Activated CD4-positive, alpha-beta memory T cell treated with anti-CD3 and anti-CD28 coated beads, Interleukin-2, amount 10 ng/mL, durations not matched to agents 7 days and 5 days (primary cell): ENCODE results near the gene MEIS1. TPM values are rescaled to one million over a fixed set of nuclear protein-coding genes. Genes with fewer than 3 reads are reported as not detected.

Experiments used
- CTCF ChIA-PET: fragments of 350-600 bp; sonication (Branson Sonifier 250); formaldehyde crosslinking; loops from one replicate; lab custom pipeline; 2021; ENCODE audit warnings: antibody characterized with exemption, inconsistent platforms; lab: Charles Lee
- POLR2A ChIA-PET: fragments of 350-600 bp; sonication (Branson Sonifier 250); formaldehyde crosslinking; loops from one replicate; lab custom pipeline; 2021; ENCODE audit warnings: antibody characterized with exemption; lab: Charles Lee
- DNase-seq: peaks from one replicate; pipeline ENCODE4 v3.0.0-alpha.2; 2020
- H3K27ac Mint-ChIP-seq: one replicate; pipeline ENCODE4 v1.8.0; 2021; ENCODE audit warnings: mild to moderate bottlenecking, mixed read lengths
- H3K27me3 Mint-ChIP-seq: one replicate; pipeline ENCODE4 v1.8.0; 2021; ENCODE audit warnings: mixed read lengths
- H3K36me3 Mint-ChIP-seq: one replicate; pipeline ENCODE4 v1.8.0; 2021; ENCODE audit warnings: low read depth, mixed read lengths
- H3K4me1 Mint-ChIP-seq: one replicate; pipeline ENCODE4 v1.8.0; 2021; ENCODE audit warnings: mixed read lengths
- H3K4me3 Mint-ChIP-seq: one replicate; pipeline ENCODE4 v1.8.0; 2021; ENCODE audit warnings: mild to moderate bottlenecking, mixed read lengths
- H3K9me3 Mint-ChIP-seq: one replicate; pipeline ENCODE4 v1.8.0; 2021; ENCODE audit warnings: mixed read lengths
- total RNA-seq, 2 experiments: library from RNA; stranded (reverse); gene quantifications; one replicate each; pipeline ENCODE4 v1.2.3, GENCODE V29; 2021

MEIS1 gene
- total RNA-seq, 2 experiments from 2014 or later, result not detected

- ChIA-PET CTCF (no interaction called here), POLR2A (no interaction called here)
- no peak for DNase-seq
- no peak overlapping the region for H3K4me3 Mint-ChIP-seq
- H3K27ac Mint-ChIP-seq, result no peak overlapping the region
- no peaks in the 10 kb centered on the region for H3K9me3 Mint-ChIP-seq
- H3K4me1 Mint-ChIP-seq, result no peaks in the 10 kb centered on the region
- H3K27me3 Mint-ChIP-seq, result no peaks in the 10 kb centered on the region
- no peaks in the 10 kb centered on the region for H3K36me3 Mint-ChIP-seq
Observed at GRCh38 chr2:66457545-66457944, 22.6 kb downstream of the MEIS1 start.

- DNase-seq, result no peak
- Mint-ChIP-seq H3K36me3 (no peaks in the 10 kb centered on the region), H3K27me3 (no peaks in the 10 kb centered on the region), H3K4me3 (no peak overlapping the region), H3K4me1 (no peaks in the 10 kb centered on the region), H3K9me3 (no peaks in the 10 kb centered on the region), H3K27ac (no peak overlapping the region)
- CTCF ChIA-PET, result no interaction called here
- POLR2A ChIA-PET, result no interaction called here
Observed at GRCh38 chr2:66460031-66460430, 25.1 kb downstream of the MEIS1 start.

GRCh38 chr2:66461001-66461663 is 26.2 kb downstream of the MEIS1 start:
- no peaks in the 10 kb centered on the region for H3K27me3 Mint-ChIP-seq
- H3K36me3 Mint-ChIP-seq, result no peaks in the 10 kb centered on the region
- H3K27ac Mint-ChIP-seq, result no peak overlapping the region
- no peak overlapping the region for H3K4me3 Mint-ChIP-seq
- DNase-seq, result no peak
- CTCF ChIA-PET, result no interaction called here
- no peaks in the 10 kb centered on the region for H3K4me1 Mint-ChIP-seq
- H3K9me3 Mint-ChIP-seq, result no peaks in the 10 kb centered on the region
- POLR2A ChIA-PET, result no interaction called here

- POLR2A ChIA-PET, result no interaction called here
- no peaks in the 10 kb centered on the region for H3K4me1 Mint-ChIP-seq
- H3K27ac Mint-ChIP-seq, result no peak overlapping the region
- H3K36me3 Mint-ChIP-seq, result no peaks in the 10 kb centered on the region
- no peak for DNase-seq
- no peaks in the 10 kb centered on the region for H3K27me3 Mint-ChIP-seq
- no peaks in the 10 kb centered on the region for H3K9me3 Mint-ChIP-seq
- CTCF ChIA-PET, result no interaction called here
- no peak overlapping the region for H3K4me3 Mint-ChIP-seq
Observed at GRCh38 chr2:66461664-66462500, 27.0 kb downstream of the MEIS1 start.

- Mint-ChIP-seq H3K27ac (no peak overlapping the region), H3K4me3 (no peak overlapping the region), H3K36me3 (no peaks in the 10 kb centered on the region), H3K9me3 (no peaks in the 10 kb centered on the region), H3K27me3 (no peaks in the 10 kb centered on the region), H3K4me1 (no peaks in the 10 kb centered on the region)
- no peak for DNase-seq
- CTCF ChIA-PET, result no interaction called here
- POLR2A ChIA-PET, result no interaction called here
Observed at GRCh38 chr2:66462501-66462825, 27.5 kb downstream of the MEIS1 start.

- no peak overlapping the region for H3K27ac Mint-ChIP-seq
- H3K9me3 Mint-ChIP-seq, result no peaks in the 10 kb centered on the region
- DNase-seq, result no peak
- no peak overlapping the region for H3K4me3 Mint-ChIP-seq
- CTCF ChIA-PET, result no interaction called here
- H3K36me3 Mint-ChIP-seq, result no peaks in the 10 kb centered on the region
- H3K4me1 Mint-ChIP-seq, result no peaks in the 10 kb centered on the region
- POLR2A ChIA-PET, result no interaction called here
- H3K27me3 Mint-ChIP-seq, result no peaks in the 10 kb centered on the region
Observed at GRCh38 chr2:66463206-66463755, 28.4 kb downstream of the MEIS1 start.

GRCh38 chr2:66464930-66465637 is 30.2 kb downstream of the MEIS1 start:
- Mint-ChIP-seq H3K36me3 (no peaks in the 10 kb centered on the region), H3K9me3 (no peaks in the 10 kb centered on the region), H3K4me3 (no peak overlapping the region), H3K4me1 (no peaks in the 10 kb centered on the region), H3K27ac (no peak overlapping the region), H3K27me3 (no peaks in the 10 kb centered on the region)
- no peak for DNase-seq
- ChIA-PET CTCF (no interaction called here), POLR2A (no interaction called here)

- no peak overlapping the region for H3K4me3 Mint-ChIP-seq
Observed at GRCh38 chr2:66466433-66466832, 31.5 kb downstream of the MEIS1 start.

GRCh38 chr2:66467718-66468117 is 32.8 kb downstream of the MEIS1 start:
- no peak overlapping the region for H3K4me3 Mint-ChIP-seq
- H3K9me3 Mint-ChIP-seq, result no peaks in the 10 kb centered on the region
- no peaks in the 10 kb centered on the region for H3K36me3 Mint-ChIP-seq
- no peak for DNase-seq
- ChIA-PET POLR2A (no interaction called here), CTCF (no interaction called here)
- H3K27me3 Mint-ChIP-seq, result no peaks in the 10 kb centered on the region
- H3K4me1 Mint-ChIP-seq, result no peaks in the 10 kb centered on the region
- H3K27ac Mint-ChIP-seq, result no peak overlapping the region

More at GRCh38 chr2:66466433-66466832, 31.5 kb downstream of the MEIS1 start:
- Mint-ChIP-seq H3K27ac (no peak overlapping the region), H3K36me3 (no peaks in the 10 kb centered on the region), H3K9me3 (no peaks in the 10 kb centered on the region), H3K27me3 (no peaks in the 10 kb centered on the region), H3K4me1 (no peaks in the 10 kb centered on the region)
- ChIA-PET POLR2A (no interaction called here), CTCF (no interaction called here)
- no peak for DNase-seq

- Mint-ChIP-seq H3K4me3 (no peak overlapping the region), H3K9me3 (no peaks in the 10 kb centered on the region)
- CTCF ChIA-PET, result interaction anchor here (0.7 kb wide), 1 partner anchor 432 kb away, joined by 3 read pairs; no protein-coding TSS in a partner anchor
Observed at GRCh38 chr2:66469214-66469902, 34.4 kb downstream of the MEIS1 start.

GRCh38 chr2:66470199-66470598 is 35.3 kb downstream of the MEIS1 start:
- ChIA-PET POLR2A (no interaction called here), CTCF (no interaction called here)
- no peak overlapping the region for H3K27ac Mint-ChIP-seq
- H3K9me3 Mint-ChIP-seq, result no peaks in the 10 kb centered on the region
- no peaks in the 10 kb centered on the region for H3K36me3 Mint-ChIP-seq
- H3K4me1 Mint-ChIP-seq, result no peaks in the 10 kb centered on the region
- no peak overlapping the region for H3K4me3 Mint-ChIP-seq
- DNase-seq, result no peak
- H3K27me3 Mint-ChIP-seq, result no peaks in the 10 kb centered on the region

More at GRCh38 chr2:66469214-66469902, 34.4 kb downstream of the MEIS1 start:
- Mint-ChIP-seq H3K27me3 (no peaks in the 10 kb centered on the region), H3K4me1 (no peaks in the 10 kb centered on the region), H3K36me3 (no peaks in the 10 kb centered on the region), H3K27ac (no peak overlapping the region)
- no peak for DNase-seq
- POLR2A ChIA-PET, result no interaction called here

GRCh38 chr2:66472225-66472843 is 37.4 kb downstream of the MEIS1 start:
- Mint-ChIP-seq H3K9me3 (no peaks in the 10 kb centered on the region), H3K4me3 (no peak overlapping the region), H3K4me1 (no peaks in the 10 kb centered on the region), H3K27ac (no peak overlapping the region), H3K36me3 (no peaks in the 10 kb centered on the region), H3K27me3 (no peaks in the 10 kb centered on the region)
- ChIA-PET POLR2A (no interaction called here), CTCF (no interaction called here)
- DNase-seq, result no peak
